Heart left ventricle (tissue), 13 donors: ENCODE measurements around the gene ZNF483.

Experiments used
- CTCF ChIP-seq, 12 donors: fragments of 200-600 bp; sonication (generic) in 4 of 12; IDR thresholded peaks; one replicate each; pipeline versions ENCODE4 v1.5.0 to v1.8.0; 2018 to 2022; ENCODE audit warnings: antibody characterized with exemption in 12 of 12, mild to moderate bottlenecking in 5 of 12
- POLR2A ChIP-seq, 2 donors: fragments of 450-650 bp; IDR thresholded peaks; one replicate each; pipeline ENCODE4 v1.6.1; 2017; ENCODE audit warnings: antibody characterized with exemption in 2 of 2, mild to moderate bottlenecking in 2 of 2, moderate library complexity in 2 of 2
- donor health status: ischemic (EF 13 %, LVEDD 7.1; RV severe dilation, severe dysfunction).
- donor health status: DM: no; HTN: yes; CAD: no.
- donor health status: DM: no; HTN: no; CAD: no.
- donor health status: ischemic (EF 25% LVEDD 6.9; RV normal size, moderate dysfunction).
- donor health status: ischemic (EF 25% LVEDD 5.7; RV mildly dilated, moderate dysfunction).
- donor health status: ischemic (EF 35%, LVEDD 5.7; RV mildly dilated, moderate dysfunction).
- donor health status: nonischemic (EF 11% LVEDD 7.7; RV severe dilation, severe dysfunction).
- donor health status: DM: yes; HTN: yes; CAD: no.
- donor health status: PGD.
- donor health status: ischemic (EF 29% LVEDD 5.4; RV normal size, mild dysfunction).
- donor health status: nonischemic (EF 23%, LVEDD 6.1; RV moderate dilation, normal function).

- TF ChIP-seq POLR2A (IDR thresholded peaks at IDR 0.05) = no peak
- no peak for TF ChIP-seq CTCF (IDR thresholded peaks at IDR 0.05)
These were observed 41.3 kb downstream of the ZNF483 start for GRCh38 chr9:111566234-111566633.
